Ectodermal cell (in vitro differentiated cells): ENCODE measurements around the gene STYXL1.

Source experiments
- H3K27ac ChIP-seq: 2 replicates; pipeline ENCODE4 v1.7.0; 2013; ENCODE audit warnings: mild to moderate bottlenecking, low read depth, low read length; ENCODE audit not compliant: insufficient read depth, poor library complexity, severe bottlenecking
- H3K27me3 ChIP-seq: 2 replicates; pipeline ENCODE4 v1.7.0; 2013; ENCODE audit warnings: mild to moderate bottlenecking, low read length; ENCODE audit not compliant: insufficient read depth, control insufficient read depth, poor library complexity, severe bottlenecking
- H3K36me3 ChIP-seq: one replicate; pipeline ENCODE4 v1.7.0; 2013; ENCODE audit warnings: low read length; ENCODE audit not compliant: control insufficient read depth, insufficient read depth
- H3K4me1 ChIP-seq: one replicate; pipeline ENCODE4 v1.7.0; 2013; ENCODE audit warnings: low read length; ENCODE audit not compliant: control insufficient read depth, insufficient read depth
- H3K4me3 ChIP-seq: 2 replicates; pipeline ENCODE4 v1.7.0; 2013; ENCODE audit warnings: low read depth, low read length, control low read depth; ENCODE audit not compliant: insufficient read depth
- H3K9me3 ChIP-seq: 2 replicates; pipeline ENCODE4 v1.7.0; 2013; ENCODE audit warnings: mild to moderate bottlenecking, low read length, moderate library complexity; ENCODE audit not compliant: control insufficient read depth
- WGBS, 2 experiments: methylation state at CpG; one replicate each; pipeline ENCODE4 v1.1.7; 2013; ENCODE audit warnings: missing lambda C conversion rate in 2 of 2; 5-methylcytosine and 5-hydroxymethylcytosine counted together

The STYXL1 gene

DNA sequence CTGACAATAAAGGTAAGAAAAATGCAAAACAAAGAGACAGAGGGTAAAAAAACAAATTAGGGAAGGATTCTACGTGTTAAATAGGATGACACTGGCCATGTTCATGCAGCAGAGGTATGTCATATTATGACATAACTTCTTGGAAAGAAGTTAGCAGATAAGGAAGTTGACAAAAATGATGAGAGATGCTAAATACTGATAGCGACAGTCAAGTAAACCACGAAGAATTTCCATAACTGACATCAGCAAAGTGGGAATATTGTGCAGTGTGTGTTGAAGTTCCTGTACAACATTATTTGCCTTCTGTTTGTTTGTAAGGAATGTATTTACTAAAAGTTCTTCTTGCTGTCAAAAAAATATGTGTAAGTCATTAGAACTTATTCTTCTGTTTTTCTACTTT is 29.6 kb upstream of the STYXL1 start:
- H3K9me3 ChIP-seq, result no peaks in the 10 kb centered on the region
- H3K27ac ChIP-seq, result no peak overlapping the region
- no peaks in the 10 kb centered on the region for H3K27me3 ChIP-seq
- 95% methylated on average over 3 of the region's 3 CpGs for WGBS, 2 experiments
- no peak overlapping the region for H3K4me3 ChIP-seq
- no peaks in the 10 kb centered on the region for H3K4me1 ChIP-seq
- no peaks in the 10 kb centered on the region for H3K36me3 ChIP-seq

DNA sequence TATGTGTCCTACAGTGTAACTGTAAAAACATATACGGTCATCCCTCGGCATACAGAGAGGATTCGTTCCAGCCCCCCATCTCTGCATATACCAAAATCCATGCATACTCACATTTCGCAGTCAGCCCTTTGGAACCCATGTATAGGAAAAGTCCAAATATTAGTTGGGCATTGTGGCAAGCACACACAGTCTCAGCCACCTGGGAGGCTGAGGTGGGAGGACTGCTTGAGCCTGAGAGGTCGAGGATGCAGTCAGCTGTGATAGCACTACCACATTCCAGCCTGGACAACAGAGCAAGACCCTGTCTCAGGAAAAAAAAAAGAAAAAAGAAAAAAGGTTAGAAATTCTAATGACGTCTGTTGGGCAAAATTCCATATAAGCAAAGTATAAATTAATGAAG is 29.2 kb upstream of the STYXL1 start:
- Histone ChIP-seq H3K4me3 (no peak overlapping the region), H3K27me3 (no peaks in the 10 kb centered on the region), H3K36me3 (no peaks in the 10 kb centered on the region), H3K4me1 (no peaks in the 10 kb centered on the region), H3K9me3 (no peaks in the 10 kb centered on the region), H3K27ac (no peak overlapping the region)
- 90 to 96% methylated on average over 6 of the region's 6 CpGs for WGBS, 2 experiments

DNA sequence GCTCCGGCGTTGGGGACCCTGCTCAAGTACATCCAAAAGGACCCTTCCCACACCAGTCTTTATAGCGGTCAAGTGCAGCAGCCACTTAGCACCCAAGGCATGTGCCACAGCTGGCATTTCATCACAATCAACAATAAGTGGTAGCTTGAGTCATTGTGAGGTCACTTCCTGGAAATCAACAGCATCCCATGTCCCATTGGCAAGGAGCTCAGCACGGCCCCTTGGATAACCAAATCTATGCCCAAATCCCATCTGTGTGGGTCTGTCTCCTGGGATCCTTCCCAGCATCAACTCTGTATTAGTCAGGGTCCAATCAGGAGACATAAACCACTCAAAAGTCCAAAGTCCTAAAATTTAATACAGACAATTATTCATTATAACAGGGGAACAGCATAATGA is 27.2 kb upstream of the STYXL1 start:
- no peaks in the 10 kb centered on the region for H3K9me3 ChIP-seq
- H3K27ac ChIP-seq, result no peak overlapping the region
- H3K4me3 ChIP-seq, result no peak overlapping the region
- WGBS, 2 experiments, result 94 to 97% methylated on average over 4 of the region's 4 CpGs
- peaks cover 4% of the 10 kb centered on the region for H3K4me1 ChIP-seq
- no peaks in the 10 kb centered on the region for H3K27me3 ChIP-seq
- H3K36me3 ChIP-seq, result no peaks in the 10 kb centered on the region

DNA sequence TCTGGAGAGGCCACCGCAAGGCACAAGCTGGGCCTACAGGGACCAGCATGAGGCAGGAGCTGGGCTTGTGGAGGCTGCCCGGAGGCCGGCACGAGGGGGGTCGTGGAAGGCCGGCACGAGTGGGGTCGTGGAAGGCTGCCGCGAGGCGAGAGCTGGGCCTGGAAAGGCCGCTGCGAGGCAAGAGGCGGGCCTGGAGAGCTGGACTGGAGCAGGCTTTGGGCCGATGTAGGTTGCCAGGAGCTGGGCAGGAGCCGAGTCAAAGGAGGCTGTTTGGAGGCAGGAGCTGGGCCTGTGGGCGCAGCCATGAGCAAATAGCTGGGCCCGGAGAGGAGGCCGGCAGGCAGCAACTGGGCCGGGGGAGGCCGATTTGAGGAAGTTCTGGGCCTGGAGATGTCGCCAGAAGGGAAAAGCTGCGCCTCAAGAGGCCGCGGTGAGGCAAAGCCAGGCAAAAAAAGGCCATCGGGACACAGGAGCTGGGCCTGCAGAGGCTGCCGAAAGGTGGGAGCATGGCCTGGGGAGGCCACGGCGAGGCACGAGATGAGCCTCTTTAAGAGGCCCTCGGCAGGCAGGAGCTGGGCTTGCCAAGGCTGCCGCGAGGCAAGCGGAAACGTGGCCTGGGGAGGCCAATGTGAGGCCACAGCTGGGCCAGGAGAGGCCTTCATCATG is 26.6 kb upstream of the STYXL1 start:
- H3K4me1 ChIP-seq, result peaks cover 4% of the 10 kb centered on the region
- no peak overlapping the region for H3K4me3 ChIP-seq
- no peaks in the 10 kb centered on the region for H3K36me3 ChIP-seq
- H3K9me3 ChIP-seq, result no peaks in the 10 kb centered on the region
- H3K27me3 ChIP-seq, result no peaks in the 10 kb centered on the region
- H3K27ac ChIP-seq, result no peak overlapping the region
- WGBS, 2 experiments, result 95 to 96% methylated on average over 35 of the region's 35 CpGs

DNA sequence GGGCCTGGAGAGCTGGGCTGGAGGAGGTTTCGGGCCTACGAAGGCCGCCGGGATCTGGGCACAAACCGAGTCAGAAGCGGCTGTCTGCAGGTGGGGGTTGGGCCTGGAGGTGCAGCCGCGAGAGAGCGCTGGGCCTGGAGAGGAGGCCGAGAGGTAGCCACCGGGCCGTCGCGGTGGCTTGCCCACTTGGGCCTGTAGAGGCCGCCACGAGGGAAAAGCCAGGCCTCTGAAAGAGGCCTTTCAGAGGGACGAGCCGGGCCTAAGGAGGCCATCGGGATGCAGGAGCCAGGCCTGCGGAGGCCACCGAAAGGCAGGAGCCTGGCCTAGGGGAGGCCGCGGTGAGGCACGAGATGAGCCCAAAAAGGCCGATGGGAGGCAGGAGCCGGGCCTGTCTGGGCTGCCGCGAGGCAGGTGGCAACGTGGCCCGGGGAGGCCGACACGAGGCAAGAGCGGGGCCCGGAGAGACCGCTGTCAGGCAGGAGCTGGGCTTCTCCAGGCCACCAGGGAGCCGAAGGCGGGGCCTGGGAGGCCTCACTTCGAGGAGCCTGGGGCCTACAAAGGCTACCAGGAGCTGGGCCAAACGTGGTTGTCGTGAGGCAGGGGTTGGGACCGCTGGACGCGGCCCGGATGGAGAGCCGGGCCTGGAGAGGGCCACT is 25.7 kb upstream of the STYXL1 start:
- WGBS, 2 experiments, result 85 to 86% methylated on average over 45 of the region's 45 CpGs
- H3K27me3 ChIP-seq, result no peaks in the 10 kb centered on the region
- H3K9me3 ChIP-seq, result no peaks in the 10 kb centered on the region
- no peak overlapping the region for H3K27ac ChIP-seq
- no peak overlapping the region for H3K4me3 ChIP-seq
- peaks cover 4% of the 10 kb centered on the region for H3K4me1 ChIP-seq
- no peaks in the 10 kb centered on the region for H3K36me3 ChIP-seq

DNA sequence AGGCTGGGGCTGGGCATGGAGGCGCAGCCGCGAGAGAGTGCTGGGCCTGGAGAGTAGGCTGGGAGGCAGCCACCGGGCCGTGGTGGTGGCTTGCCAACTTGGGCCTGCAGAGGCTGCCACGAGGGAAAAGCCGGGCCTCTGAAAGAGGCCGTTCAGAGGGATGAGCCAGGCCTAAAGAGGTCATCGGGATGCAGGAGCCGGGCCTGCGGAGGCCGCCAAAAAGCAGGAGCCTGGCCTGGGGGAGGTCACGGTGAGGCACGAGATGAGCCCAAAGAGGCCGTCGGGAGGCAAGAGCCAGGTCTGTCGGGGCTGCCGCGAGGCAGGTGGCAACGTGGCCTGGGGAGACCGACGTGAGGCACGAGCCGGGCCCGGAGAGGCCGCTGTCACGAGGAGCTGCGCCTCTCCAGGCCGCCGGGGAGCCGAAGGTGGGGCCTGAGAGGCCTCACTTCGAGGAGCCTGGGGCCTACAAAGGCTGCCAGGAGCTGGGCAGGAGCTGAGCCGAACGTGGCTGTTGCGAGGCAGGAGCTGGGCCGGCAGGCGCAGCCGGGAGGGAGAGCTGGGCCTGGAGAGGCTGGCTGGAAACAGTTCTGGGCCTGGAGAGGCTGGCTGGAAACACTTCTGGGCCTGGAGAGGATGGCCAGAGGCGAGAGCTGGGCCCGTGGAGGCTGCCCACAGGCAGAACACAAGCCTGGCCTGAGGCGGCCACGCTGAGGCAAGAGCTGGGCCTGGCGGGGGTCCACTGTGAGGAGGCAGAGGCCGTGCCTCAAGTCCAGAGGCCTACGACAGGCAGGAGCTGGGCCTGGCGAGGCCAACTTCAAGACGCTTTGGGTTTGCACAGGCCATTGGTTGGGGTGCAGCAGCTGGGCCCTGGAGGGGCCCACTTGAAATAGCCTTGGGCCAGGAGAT is 24.7 kb upstream of the STYXL1 start:
- 94 to 96% methylated on average over 47 of the region's 47 CpGs for WGBS, 2 experiments
- Histone ChIP-seq H3K4me3 (no peak overlapping the region), H3K36me3 (no peaks in the 10 kb centered on the region), H3K27me3 (no peaks in the 10 kb centered on the region), H3K27ac (no peak overlapping the region), H3K4me1 (peaks cover 4% of the 10 kb centered on the region), H3K9me3 (no peaks in the 10 kb centered on the region)

DNA sequence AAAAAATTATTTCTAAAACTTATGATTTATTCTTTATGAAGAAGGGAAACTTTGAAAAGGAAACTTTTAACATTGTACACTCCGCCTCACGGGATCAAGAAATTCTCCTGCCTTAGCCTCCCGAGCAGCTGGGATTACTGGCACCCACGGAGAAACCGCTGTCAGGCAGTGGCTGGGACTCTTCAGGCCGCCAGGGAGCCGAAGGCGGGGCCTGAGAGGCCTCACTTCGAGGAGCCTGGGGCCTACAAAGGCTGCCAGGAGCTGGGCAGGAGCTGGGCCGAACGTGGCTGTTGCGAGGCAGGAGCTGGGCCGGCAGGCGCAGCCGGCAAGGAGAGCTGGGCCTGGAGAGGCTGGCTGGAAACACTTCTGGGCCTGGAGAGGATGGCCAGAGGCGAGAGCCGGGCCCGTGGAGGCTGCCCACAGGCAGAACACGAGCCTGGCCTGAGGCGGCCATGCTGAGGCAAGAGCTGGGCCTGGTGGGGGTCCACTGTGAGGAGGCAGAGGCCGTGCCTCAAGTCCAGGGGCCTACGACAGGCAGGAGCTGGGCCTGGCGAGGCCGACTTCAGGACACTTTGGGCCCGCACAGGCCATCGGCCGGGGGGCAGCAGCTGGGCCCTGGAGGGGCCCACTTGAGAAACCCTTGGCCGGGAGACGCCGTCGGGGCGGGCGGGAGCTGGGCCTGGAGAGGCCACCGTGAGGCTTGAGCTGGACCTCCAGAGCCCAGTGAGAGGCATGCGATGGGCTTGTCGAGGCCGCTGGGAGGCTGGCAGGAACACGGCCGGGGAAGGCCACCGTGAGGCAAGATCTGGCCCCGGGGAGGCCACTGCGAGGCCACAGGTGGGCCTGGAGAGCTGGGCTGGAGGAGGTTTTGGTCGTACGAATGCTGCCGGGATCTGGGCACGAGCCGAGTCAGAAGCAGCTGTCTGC is 23.8 kb upstream of the STYXL1 start:
- Histone ChIP-seq H3K27me3 (no peaks in the 10 kb centered on the region), H3K27ac (no peak overlapping the region), H3K4me3 (no peak overlapping the region), H3K9me3 (no peaks in the 10 kb centered on the region), H3K4me1 (peaks cover 4% of the 10 kb centered on the region), H3K36me3 (no peaks in the 10 kb centered on the region)
- 84 to 88% methylated on average over 47 of the region's 47 CpGs for WGBS, 2 experiments

DNA sequence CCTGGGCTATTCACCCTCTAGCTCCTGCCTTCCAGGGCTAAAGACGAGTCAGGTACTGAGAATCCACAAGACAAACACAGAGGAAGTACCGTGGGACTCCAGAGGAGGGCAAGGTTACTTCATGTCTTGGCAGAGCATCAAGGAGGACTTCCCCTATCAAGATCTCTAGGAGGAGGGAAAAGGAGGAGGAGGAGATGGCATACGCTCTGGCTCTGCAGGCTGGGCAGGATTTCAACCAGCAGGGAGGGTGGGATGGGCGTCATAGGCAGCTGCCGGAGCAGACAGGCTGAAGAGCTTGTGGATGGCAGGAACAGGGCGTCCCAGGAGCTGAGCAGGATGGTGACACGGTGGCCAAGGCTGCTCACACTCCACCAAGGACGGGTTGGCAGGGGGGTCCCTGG is 21.4 kb upstream of the STYXL1 start:
- no peak overlapping the region for H3K27ac ChIP-seq

DNA sequence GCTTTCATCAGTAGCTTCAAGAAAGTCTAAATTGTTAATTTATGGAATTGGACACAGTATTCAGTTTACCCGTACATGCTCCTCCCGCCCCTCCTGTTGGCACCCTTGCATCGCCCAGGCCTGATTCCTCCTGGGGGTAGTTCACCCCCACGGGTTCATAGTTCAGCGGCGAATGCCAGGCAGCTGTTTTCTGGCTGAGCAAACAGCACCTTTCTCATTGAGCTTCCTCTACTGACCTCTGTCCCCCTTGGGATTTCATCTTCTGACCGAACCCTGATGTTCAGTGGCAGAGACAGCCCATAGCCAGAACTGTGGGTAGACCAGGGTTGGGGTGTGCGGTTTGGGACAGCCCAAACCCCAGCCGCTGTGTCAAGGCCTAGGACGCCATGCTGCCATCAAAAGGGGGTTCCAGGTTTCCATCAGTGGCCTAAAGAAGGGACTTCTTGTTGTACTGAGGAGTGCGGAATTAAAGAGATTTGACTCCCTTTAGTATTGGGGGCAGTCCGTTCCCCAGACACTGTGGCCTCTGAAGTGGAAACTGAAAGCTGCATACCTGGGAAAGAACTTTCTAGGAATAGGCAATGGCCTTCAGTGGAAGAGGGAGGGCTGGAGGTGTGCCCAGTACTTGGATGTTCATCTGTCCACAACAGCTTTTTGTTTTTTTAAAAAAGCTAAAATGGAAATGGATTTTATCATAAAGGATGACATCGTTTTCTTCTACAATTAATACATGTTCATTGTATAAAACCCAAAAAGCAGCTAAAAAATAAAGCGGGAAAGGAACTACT is 19.1 kb upstream of the STYXL1 start:
- Histone ChIP-seq H3K36me3 (peaks cover 22% of the 10 kb centered on the region), H3K27me3 (no peaks in the 10 kb centered on the region), H3K4me1 (peaks cover 4% of the 10 kb centered on the region), H3K9me3 (no peaks in the 10 kb centered on the region), H3K4me3 (no peak overlapping the region), H3K27ac (no peak overlapping the region)
- 95 to 96% methylated on average over 14 of the region's 14 CpGs for WGBS, 2 experiments

More for the DNA sequence above, 21.4 kb upstream of the STYXL1 start:
- Histone ChIP-seq H3K36me3 (peaks cover 12% of the 10 kb centered on the region), H3K4me1 (peaks cover 4% of the 10 kb centered on the region), H3K27me3 (no peaks in the 10 kb centered on the region), H3K4me3 (no peak overlapping the region), H3K9me3 (no peaks in the 10 kb centered on the region)
- WGBS, 2 experiments, result 65 to 68% methylated on average over 8 of the region's 8 CpGs
